ENCODE data around the gene SLC12A4.

GRCh38 chr16:67897231-67897630, 71.2 kb downstream of the SLC12A4 start:
- no peak for TF ChIP-seq RFX5 (IDR thresholded peaks at IDR 0.05; ENCODE audit: low read depth, low read length)
- TF ChIP-seq SIN3A (IDR thresholded peaks at IDR 0.05; ENCODE audit: borderline replicate concordance, low read depth, low read length): no peak
- no peak for TF ChIP-seq EZH2 (conservative IDR thresholded peaks at IDR 0.05; ENCODE audit: low read depth, low read length)
- TF ChIP-seq POLR2A (IDR thresholded peaks at IDR 0.05; ENCODE audit: insufficient read depth in 1 of 2, low read depth in 2 of 2, low read length in 2 of 2): no peak
- TF ChIP-seq ATF2 (CRISPR knock-in tag; IDR thresholded peaks at IDR 0.05): no peak
- TF ChIP-seq, protein P1, sequence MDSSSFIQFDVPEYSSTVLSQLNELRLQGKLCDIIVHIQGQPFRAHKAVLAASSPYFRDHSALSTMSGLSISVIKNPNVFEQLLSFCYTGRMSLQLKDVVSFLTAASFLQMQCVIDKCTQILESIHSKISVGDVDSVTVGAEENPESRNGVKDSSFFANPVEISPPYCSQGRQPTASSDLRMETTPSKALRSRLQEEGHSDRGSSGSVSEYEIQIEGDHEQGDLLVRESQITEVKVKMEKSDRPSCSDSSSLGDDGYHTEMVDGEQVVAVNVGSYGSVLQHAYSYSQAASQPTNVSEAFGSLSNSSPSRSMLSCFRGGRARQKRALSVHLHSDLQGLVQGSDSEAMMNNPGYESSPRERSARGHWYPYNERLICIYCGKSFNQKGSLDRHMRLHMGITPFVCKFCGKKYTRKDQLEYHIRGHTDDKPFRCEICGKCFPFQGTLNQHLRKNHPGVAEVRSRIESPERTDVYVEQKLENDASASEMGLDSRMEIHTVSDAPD (CRISPR knock-in tag; IDR thresholded peaks at IDR 0.05): no peak
- TF ChIP-seq, protein P2, sequence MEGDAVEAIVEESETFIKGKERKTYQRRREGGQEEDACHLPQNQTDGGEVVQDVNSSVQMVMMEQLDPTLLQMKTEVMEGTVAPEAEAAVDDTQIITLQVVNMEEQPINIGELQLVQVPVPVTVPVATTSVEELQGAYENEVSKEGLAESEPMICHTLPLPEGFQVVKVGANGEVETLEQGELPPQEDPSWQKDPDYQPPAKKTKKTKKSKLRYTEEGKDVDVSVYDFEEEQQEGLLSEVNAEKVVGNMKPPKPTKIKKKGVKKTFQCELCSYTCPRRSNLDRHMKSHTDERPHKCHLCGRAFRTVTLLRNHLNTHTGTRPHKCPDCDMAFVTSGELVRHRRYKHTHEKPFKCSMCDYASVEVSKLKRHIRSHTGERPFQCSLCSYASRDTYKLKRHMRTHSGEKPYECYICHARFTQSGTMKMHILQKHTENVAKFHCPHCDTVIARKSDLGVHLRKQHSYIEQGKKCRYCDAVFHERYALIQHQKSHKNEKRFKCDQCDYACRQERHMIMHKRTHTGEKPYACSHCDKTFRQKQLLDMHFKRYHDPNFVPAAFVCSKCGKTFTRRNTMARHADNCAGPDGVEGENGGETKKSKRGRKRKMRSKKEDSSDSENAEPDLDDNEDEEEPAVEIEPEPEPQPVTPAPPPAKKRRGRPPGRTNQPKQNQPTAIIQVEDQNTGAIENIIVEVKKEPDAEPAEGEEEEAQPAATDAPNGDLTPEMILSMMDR (CRISPR knock-in tag; IDR thresholded peaks at IDR 0.05): no peak
- TF ChIP-seq HMG20B (CRISPR knock-in tag; conservative IDR thresholded peaks at IDR 0.05): no peak
- no peak for TF ChIP-seq ZBTB7A (CRISPR knock-in tag; IDR thresholded peaks at IDR 0.05)
- no peak for TF ChIP-seq ZNF660 (CRISPR knock-in tag; IDR thresholded peaks at IDR 0.05; ENCODE audit: borderline replicate concordance, low read depth)
- TF ChIP-seq EP300 (IDR thresholded peaks at IDR 0.05; ENCODE audit: low read depth in 2 of 2, low read length in 2 of 2): no peak
- no peak for TF ChIP-seq EP300 (CRISPR knock-in tag; IDR thresholded peaks at IDR 0.05; ENCODE audit: borderline replicate concordance)
- TF ChIP-seq ZC3H4 (CRISPR knock-in tag; IDR thresholded peaks at IDR 0.05; ENCODE audit: borderline replicate concordance): no peak
- no peak for TF ChIP-seq THAP7 (CRISPR knock-in tag; IDR thresholded peaks at IDR 0.05)
